ENCODE measurements around the gene ZDHHC14. TPM values are rescaled to one million over a fixed set of nuclear protein-coding genes. Genes with fewer than 3 reads are reported as not detected.

The ZDHHC14 gene
- total and polyA plus RNA-seq, 2 experiments from 2014 or later: 3.0 to 7.4 TPM

GRCh38 chr6:157492741-157493140 lies 111.8 kb downstream of the ZDHHC14 start:
- DNase-seq (ENCODE audit: low spot score) (no peak), ATAC-seq (no peak)
- Histone ChIP-seq H3K4me2 (no peak overlapping the region), H3K27ac (ENCODE audit: low read depth) (no peak overlapping the region), H3K27me3 (ENCODE audit: insufficient read depth) (no peaks in the 10 kb centered on the region), H3K4me1 (ENCODE audit: insufficient read depth) (peaks cover 2% of the 10 kb centered on the region), H4K20me1 (replicated peaks; ENCODE audit: insufficient read depth) (no peaks in the 10 kb centered on the region), H3K9me2 (ENCODE audit: insufficient read depth) (peaks cover 5% of the 10 kb centered on the region; the same call in 1 of the 2 replicates), H3K36me3 (ENCODE audit: insufficient read depth) (no peaks in the 10 kb centered on the region), H3K4me3 (no peak overlapping the region), H2AFZ (0 out of 2 replicates have a peak overlapping the region, but pooled peaks have one; percentile 32), H3K79me2 (replicated peaks; ENCODE audit: insufficient read depth) (no peaks in the 10 kb centered on the region), H3F3A (replicated peaks; ENCODE audit: low read depth) (no peaks in the 10 kb centered on the region)
- H3K4me3 Mint-ChIP-seq: no peak overlapping the region
- 0 out of 3 replicates have a peak, but pooled peaks cover 3% of the 10 kb centered on the region for H3K36me3 Mint-ChIP-seq (ENCODE audit: low read depth)
- H3K4me1 Mint-ChIP-seq: peaks cover 25% of the 10 kb centered on the region
- H3K9me3 Mint-ChIP-seq: 0 out of 3 replicates have a peak, but pooled peaks cover 3% of the 10 kb centered on the region
- H3K27ac Mint-ChIP-seq: no peak overlapping the region
- no peak for TF ChIP-seq JUNB (IDR thresholded peaks at IDR 0.05; ENCODE audit: unreplicated experiment)
- TF ChIP-seq NANOG (IDR thresholded peaks at IDR 0.05; ENCODE audit: borderline replicate concordance): no peak
- TF ChIP-seq, protein P1, sequence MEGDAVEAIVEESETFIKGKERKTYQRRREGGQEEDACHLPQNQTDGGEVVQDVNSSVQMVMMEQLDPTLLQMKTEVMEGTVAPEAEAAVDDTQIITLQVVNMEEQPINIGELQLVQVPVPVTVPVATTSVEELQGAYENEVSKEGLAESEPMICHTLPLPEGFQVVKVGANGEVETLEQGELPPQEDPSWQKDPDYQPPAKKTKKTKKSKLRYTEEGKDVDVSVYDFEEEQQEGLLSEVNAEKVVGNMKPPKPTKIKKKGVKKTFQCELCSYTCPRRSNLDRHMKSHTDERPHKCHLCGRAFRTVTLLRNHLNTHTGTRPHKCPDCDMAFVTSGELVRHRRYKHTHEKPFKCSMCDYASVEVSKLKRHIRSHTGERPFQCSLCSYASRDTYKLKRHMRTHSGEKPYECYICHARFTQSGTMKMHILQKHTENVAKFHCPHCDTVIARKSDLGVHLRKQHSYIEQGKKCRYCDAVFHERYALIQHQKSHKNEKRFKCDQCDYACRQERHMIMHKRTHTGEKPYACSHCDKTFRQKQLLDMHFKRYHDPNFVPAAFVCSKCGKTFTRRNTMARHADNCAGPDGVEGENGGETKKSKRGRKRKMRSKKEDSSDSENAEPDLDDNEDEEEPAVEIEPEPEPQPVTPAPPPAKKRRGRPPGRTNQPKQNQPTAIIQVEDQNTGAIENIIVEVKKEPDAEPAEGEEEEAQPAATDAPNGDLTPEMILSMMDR (conservative IDR thresholded peaks at IDR 0.05; ENCODE audit: low read depth in 2 of 2): no peak
- no peak for TF ChIP-seq EZH2phosphoT487 (IDR thresholded peaks at IDR 0.05; ENCODE audit: unreplicated experiment)
- TF ChIP-seq STAT1 (IDR thresholded peaks at IDR 0.05; ENCODE audit: unreplicated experiment): no peak
- TF ChIP-seq, protein P2, sequence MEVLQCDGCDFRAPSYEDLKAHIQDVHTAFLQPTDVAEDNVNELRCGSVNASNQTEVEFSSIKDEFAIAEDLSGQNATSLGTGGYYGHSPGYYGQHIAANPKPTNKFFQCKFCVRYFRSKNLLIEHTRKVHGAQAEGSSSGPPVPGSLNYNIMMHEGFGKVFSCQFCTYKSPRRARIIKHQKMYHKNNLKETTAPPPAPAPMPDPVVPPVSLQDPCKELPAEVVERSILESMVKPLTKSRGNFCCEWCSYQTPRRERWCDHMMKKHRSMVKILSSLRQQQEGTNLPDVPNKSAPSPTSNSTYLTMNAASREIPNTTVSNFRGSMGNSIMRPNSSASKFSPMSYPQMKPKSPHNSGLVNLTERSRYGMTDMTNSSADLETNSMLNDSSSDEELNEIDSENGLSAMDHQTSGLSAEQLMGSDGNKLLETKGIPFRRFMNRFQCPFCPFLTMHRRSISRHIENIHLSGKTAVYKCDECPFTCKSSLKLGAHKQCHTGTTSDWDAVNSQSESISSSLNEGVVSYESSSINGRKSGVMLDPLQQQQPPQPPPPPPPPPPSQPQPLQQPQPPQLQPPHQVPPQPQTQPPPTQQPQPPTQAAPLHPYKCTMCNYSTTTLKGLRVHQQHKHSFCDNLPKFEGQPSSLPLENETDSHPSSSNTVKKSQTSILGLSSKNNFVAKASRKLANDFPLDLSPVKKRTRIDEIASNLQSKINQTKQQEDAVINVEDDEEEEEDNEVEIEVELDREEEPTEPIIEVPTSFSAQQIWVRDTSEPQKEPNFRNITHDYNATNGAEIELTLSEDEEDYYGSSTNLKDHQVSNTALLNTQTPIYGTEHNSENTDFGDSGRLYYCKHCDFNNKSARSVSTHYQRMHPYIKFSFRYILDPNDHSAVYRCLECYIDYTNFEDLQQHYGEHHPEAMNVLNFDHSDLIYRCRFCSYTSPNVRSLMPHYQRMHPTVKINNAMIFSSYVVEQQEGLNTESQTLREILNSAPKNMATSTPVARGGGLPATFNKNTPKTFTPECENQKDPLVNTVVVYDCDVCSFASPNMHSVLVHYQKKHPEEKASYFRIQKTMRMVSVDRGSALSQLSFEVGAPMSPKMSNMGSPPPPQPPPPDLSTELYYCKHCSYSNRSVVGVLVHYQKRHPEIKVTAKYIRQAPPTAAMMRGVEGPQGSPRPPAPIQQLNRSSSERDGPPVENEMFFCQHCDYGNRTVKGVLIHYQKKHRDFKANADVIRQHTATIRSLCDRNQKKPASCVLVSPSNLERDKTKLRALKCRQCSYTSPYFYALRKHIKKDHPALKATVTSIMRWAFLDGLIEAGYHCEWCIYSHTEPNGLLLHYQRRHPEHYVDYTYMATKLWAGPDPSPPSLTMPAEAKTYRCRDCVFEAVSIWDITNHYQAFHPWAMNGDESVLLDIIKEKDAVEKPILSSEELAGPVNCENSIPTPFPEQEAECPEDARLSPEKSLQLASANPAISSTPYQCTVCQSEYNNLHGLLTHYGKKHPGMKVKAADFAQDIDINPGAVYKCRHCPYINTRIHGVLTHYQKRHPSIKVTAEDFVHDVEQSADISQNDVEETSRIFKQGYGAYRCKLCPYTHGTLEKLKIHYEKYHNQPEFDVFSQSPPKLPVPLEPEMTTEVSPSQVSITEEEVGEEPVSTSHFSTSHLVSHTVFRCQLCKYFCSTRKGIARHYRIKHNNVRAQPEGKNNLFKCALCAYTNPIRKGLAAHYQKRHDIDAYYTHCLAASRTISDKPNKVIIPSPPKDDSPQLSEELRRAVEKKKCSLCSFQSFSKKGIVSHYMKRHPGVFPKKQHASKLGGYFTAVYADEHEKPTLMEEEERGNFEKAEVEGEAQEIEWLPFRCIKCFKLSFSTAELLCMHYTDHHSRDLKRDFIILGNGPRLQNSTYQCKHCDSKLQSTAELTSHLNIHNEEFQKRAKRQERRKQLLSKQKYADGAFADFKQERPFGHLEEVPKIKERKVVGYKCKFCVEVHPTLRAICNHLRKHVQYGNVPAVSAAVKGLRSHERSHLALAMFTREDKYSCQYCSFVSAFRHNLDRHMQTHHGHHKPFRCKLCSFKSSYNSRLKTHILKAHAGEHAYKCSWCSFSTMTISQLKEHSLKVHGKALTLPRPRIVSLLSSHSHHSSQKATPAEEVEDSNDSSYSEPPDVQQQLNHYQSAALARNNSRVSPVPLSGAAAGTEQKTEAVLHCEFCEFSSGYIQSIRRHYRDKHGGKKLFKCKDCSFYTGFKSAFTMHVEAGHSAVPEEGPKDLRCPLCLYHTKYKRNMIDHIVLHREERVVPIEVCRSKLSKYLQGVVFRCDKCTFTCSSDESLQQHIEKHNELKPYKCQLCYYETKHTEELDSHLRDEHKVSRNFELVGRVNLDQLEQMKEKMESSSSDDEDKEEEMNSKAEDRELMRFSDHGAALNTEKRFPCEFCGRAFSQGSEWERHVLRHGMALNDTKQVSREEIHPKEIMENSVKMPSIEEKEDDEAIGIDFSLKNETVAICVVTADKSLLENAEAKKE (CRISPR knock-in tag; IDR thresholded peaks at IDR 0.05): no peak
- TF ChIP-seq CREB1 (CRISPR knock-in tag; IDR thresholded peaks at IDR 0.05; ENCODE audit: low read depth): no peak
- no peak for TF ChIP-seq ZNF114 (CRISPR knock-in tag; IDR thresholded peaks at IDR 0.05)
- no peak for TF ChIP-seq EZH2 (IDR thresholded peaks at IDR 0.05; ENCODE audit: low read depth, unreplicated experiment)
- TF ChIP-seq ZNF331 (CRISPR knock-in tag; IDR thresholded peaks at IDR 0.05; ENCODE audit: low read depth): no peak
- TF ChIP-seq POLR2AphosphoS5 (IDR thresholded peaks at IDR 0.05; ENCODE audit: low read depth): no peak
- TF ChIP-seq, protein P3, sequence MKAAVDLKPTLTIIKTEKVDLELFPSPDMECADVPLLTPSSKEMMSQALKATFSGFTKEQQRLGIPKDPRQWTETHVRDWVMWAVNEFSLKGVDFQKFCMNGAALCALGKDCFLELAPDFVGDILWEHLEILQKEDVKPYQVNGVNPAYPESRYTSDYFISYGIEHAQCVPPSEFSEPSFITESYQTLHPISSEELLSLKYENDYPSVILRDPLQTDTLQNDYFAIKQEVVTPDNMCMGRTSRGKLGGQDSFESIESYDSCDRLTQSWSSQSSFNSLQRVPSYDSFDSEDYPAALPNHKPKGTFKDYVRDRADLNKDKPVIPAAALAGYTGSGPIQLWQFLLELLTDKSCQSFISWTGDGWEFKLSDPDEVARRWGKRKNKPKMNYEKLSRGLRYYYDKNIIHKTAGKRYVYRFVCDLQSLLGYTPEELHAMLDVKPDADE (IDR thresholded peaks at IDR 0.05): no peak
- no peaks in the 10 kb centered on the region for H3K27me3 Mint-ChIP-seq (ENCODE audit: insufficient read depth, low read depth, poor library complexity)
